GM21619 (cell line): Measurements from ENCODE around the gene CREB5.
A peak's percentile ranks its signal among the peaks of the same experiment; 100 is the strongest.

Experiments used
- ATAC-seq: cut with Tn5 transposase; IDR thresholded peaks from one replicate; pipeline ENCODE4 v1.9.1; 2021; ENCODE audit not compliant: unreplicated experiment

Gene CREB5

GRCh38 chr7:28474640-28475039 lies 62.3 kb downstream of the CREB5 start:
- no peak for ATAC-seq

DNA sequence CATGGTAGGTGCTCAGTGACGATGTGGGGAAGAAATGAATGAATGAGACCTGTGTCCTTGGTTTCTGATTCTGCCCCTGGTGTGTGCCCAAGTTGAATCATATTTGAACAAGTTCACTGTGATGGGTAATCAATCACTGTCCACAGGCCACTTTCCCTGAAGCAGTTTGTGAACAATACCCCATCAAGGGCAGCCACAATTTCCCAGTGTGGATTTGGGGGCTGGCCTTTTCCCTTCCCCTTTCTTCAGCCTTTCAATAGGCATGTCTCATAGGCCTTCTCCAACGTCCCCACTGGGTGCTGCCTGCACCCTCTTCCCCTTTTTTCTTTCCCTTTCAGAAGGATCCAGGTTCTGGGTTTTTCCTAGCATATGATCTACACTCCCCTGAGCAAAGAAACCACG lies 64.7 kb downstream of the CREB5 start:
- no peak for ATAC-seq

DNA sequence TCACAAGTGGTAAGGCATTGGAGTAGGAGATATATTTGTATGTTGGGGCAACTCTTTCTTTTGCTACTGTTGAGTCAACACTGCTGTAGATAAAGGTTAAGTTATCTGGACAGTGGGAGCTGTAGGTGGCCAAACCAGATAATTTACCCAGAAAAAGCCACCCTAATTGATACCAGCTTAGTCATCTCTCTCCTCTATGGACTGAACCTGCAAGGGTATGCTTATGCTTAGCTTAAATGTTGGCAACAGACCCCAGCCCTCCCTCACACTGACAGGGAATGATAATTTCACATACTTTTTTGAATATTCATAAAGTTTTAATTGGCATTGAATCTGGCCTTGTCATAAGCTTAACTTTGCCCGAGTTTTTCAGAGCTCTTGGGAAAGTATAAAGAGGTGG lies 66.3 kb downstream of the CREB5 start:
- ATAC-seq: no peak

- peak; percentile 67 for ATAC-seq
Observed at GRCh38 chr7:28479507-28479947, 67.2 kb downstream of the CREB5 start.

GRCh38 chr7:28480595-28480994 lies 68.3 kb downstream of the CREB5 start:
- no peak for ATAC-seq

DNA sequence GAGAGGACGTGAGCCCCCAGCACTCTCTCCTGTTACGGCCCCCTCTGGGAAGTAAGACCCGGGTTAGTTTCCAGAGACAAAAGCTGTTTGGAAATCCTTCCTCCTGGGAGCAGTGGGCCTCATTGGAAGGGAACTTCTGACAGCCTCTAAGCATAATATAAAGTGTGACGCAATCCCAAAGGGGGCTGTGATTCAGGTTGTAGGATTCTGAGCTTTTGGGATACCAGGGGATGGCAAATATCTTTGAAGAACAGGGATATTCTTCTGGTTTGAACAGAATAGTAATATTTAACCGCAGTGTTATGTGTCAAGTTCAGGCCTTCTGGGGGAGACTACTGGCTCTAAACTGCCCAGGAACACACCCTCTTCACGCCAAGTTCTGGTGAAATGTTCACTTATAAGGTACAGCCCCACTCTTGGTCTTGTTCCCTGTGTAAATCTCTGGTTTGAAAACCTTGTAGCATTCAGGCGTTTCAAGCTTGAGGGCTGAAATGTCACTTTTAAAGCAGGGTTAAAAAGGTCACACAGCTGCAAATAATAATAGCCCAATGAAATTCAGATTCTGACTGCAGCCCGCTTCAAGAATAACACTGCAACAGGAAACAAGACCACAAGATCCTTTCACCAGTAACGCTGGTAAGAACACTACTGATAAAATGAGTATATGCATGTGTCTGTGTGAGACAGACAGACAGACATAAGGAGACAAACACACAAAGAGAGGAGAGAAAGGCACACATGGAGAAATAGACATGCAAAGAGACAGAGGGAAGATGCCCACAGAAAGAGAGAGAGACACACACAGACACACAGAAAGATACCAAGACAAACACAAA lies 69.0 kb downstream of the CREB5 start:
- ATAC-seq: peak; percentile 74

- no peak for ATAC-seq
Observed at GRCh38 chr7:28483112-28483511, 70.8 kb downstream of the CREB5 start.

- ATAC-seq: no peak
Observed at GRCh38 chr7:28483908-28484605, 71.7 kb downstream of the CREB5 start.

- no peak for ATAC-seq
Observed at GRCh38 chr7:28484606-28484935, 72.3 kb downstream of the CREB5 start.

- no peak for ATAC-seq
Observed at GRCh38 chr7:28487487-28487886, 75.2 kb downstream of the CREB5 start.

- no peak for ATAC-seq
Observed at GRCh38 chr7:28488061-28488791, 75.9 kb downstream of the CREB5 start.

GRCh38 chr7:28490831-28491230 lies 78.5 kb downstream of the CREB5 start:
- ATAC-seq: no peak

DNA sequence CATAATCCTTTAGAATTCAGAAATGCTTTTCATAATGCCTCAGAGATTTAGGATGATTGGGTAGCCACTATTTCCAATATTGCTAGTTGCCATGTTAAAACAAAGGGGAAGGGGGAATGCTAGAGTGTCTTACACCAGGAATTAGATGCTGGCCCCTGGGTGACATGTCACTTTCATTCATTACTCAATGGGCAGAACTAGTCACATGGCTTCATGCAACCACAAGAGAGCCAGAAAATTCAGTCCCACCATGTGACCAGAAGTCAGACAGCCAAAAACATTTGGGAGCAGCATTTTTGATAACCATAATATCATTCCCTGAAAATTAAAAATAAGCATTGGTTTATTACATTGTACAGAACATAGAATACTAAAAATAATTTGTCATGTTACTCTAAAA lies 81.2 kb downstream of the CREB5 start:
- no peak for ATAC-seq

DNA sequence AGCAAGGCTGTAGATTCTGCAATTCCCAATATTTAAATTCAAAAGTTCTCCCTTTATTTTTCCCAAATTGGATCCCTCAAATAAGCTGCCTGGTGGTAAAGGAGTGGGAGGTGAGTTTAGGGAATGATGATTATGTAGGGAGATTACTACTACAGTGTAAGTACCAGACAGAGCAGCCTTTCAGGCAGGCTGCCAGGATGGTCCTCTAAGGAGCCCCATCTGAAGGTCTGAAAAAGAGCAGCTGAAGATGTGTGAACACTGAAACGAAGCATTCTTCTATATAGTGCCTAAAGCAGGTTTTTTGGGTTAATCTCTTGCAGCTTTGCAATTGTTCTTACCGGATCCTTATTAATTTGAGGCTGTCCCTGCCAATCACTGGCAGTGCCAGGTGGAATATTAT lies 84.7 kb downstream of the CREB5 start:
- ATAC-seq: no peak

- no peak for ATAC-seq
Observed at GRCh38 chr7:28498636-28499035, 86.3 kb downstream of the CREB5 start.

DNA sequence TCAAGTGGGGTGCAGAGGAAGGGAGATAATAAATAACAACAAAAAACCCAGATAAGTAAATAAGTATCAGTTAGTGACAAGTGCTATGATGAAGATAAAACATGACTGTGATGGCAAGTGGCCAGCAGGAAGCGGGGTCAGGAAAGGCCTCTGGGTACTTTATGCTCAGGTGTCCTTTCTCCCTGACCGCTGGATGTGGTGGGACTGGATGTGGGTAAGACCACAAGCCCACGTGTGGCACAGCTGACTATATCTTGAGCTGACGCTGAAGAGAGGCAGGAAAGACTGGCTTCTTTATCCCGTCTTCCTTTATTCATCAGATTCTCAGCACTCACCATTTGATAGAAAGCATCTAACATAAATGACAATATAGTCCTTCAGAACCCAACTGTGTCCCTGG lies 87.8 kb downstream of the CREB5 start:
- ATAC-seq: no peak

DNA sequence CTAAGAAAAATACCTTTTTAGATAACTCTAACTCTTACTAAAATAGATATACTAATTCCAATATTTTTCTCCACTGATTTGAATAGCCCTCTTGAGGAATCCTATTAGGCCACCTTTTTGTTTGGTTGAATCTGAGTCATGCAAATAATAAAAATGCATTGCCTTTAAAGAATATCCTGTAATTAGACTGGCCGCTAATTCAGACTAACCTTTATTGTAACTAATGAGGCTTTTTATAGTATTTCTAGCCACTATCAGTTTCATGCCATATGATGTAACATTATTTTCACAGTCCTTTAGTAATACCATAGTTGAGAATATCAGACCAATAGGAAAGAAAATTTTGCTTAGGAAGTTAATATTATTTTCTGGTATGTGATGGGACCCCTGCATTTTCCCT lies 90.1 kb downstream of the CREB5 start:
- ATAC-seq: no peak

DNA sequence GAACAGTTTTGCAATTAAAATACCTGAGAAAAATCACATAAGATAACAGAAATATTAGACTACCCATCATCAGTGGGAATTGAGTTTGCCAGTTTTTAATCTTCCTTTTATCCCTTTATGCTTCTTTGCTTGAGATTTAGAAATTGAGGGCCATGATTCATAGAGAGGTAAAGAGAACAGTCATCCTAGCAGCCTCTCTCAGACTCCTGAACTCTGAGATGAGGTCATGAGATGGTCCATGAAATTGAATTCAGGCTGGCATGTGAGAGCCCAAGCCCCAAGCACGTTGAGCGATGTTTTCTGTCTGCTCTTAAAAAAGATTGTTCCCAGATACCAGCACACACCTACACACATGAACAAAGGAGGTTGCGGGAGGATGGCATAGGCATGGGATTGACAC lies 91.1 kb downstream of the CREB5 start:
- no peak for ATAC-seq

GRCh38 chr7:28505014-28505413 lies 92.7 kb downstream of the CREB5 start:
- ATAC-seq: no peak

DNA sequence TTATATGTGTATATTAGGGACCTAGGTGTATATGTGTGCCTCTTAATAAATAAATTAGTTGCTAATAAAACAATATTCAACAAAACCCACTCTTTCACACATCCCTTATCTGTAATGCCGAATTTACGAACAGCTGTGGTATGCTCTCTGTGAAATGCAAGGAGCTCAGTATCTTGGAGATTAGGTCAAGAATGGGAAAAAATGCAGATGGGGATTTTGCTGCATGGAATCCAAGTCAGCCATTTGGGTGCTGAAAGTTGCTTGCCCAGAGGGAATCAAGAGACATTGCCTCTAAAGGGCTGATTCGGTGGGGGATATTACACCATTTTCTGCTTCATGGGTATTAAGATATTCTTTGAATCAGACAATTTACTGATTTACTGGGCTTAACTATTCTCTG lies 93.5 kb downstream of the CREB5 start:
- ATAC-seq: no peak

GRCh38 chr7:28507525-28508282 lies 95.4 kb downstream of the CREB5 start:
- no peak for ATAC-seq
